Measurements from ENCODE around the gene TMEM258. TPM values are rescaled to one million over a fixed set of nuclear protein-coding genes. Genes with fewer than 3 reads are reported as not detected.
A peak's percentile ranks its signal among the peaks of the same experiment; 100 is the strongest.

TMEM258 gene
- total and polyA plus RNA-seq, 10 of the 15 experiments (the other 5 are each of a cell fraction or from before 2014, with no cell fraction given) = 160 to 840 (median 326) TPM

DNA sequence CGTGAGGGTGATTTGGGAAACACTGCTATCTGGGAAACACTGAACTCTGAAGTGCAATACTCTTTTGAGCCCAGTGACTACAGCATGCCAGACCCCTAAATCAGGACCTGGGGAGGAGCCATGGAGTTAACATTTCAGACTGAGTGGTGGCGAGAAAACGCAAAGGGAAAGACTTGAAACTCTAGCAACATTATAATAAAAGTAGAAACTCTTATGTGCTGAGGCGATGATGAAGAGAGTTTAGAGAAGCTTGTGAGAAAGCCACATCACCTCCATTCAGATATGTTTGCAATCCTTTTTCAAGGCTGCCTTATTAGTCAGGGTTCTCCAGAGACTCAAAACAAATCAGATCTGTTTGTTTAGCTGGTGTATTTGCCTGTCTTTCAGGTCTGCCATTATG, 2.2 kb upstream of the TMEM258 start:
- ATAC-seq (no peak), FAIRE-seq (no peak), DNase-seq (ENCODE audit: low read depth, low spot score) (no peak)
- Histone ChIP-seq H3K79me2 (ENCODE audit: control insufficient read depth, insufficient read depth, low read length) (peaks cover 87% of the 10 kb centered on the region), H3K4me3 (no peak overlapping the region; the same call in 1 of the 2 replicates), H3K9ac (ENCODE audit: control insufficient read depth, insufficient read depth, low read length) (no peak overlapping the region), H3K4me2 (ENCODE audit: control insufficient read depth, insufficient read depth) (peak overlapping the region; percentile 0; the same call in 1 of the 2 replicates), H3K4me1 (ENCODE audit: control insufficient read depth, insufficient read depth, low read length) (no peaks in the 10 kb centered on the region; the same call in 1 of the 2 replicates), H3K36me3 (ENCODE audit: control insufficient read depth in 2 of 2, insufficient read depth in 2 of 2, low read length in 1 of 2) (peaks cover 12 to 13% of the 10 kb centered on the region in 2 experiments; a peak in 3 of 4 replicates), H3K27ac (ENCODE audit: control insufficient read depth, insufficient read depth) (no peak overlapping the region), H2AFZ (ENCODE audit: control insufficient read depth, low read depth, low read length) (no peak overlapping the region), H3K9me3 (replicated peaks; ENCODE audit: control insufficient read depth, insufficient read depth, low read length) (no peaks in the 10 kb centered on the region), H4K20me1 (ENCODE audit: control insufficient read depth, insufficient read depth) (no peaks in the 10 kb centered on the region), H3K27me3 (replicated peaks in 1 of 2; ENCODE audit: control insufficient read depth in 2 of 2, insufficient read depth in 2 of 2, low read length in 1 of 2) (no peaks in the 10 kb centered on the region)
- in situ Hi-C loops (cut with MboI) (no loop called here), intact Hi-C loops (cut with micrococcal nuclease; ENCODE audit: unreplicated experiment) (no loop called here)
- ChIA-PET SMC1A (ENCODE audit: uncharacterized antibody, unreplicated experiment) (interaction anchor here (1.2 to 5.6 kb wide), 5 partner anchors 34 to 287 kb away, joined by 4 to 86 read pairs (median 22); partner anchors contain the start of genes BEST1 and FADS2), POLR2A (no interaction called here), CTCF (interaction anchor here (1.0 to 12.7 kb wide), 8 partner anchors 12 to 313 kb away, joined by 3 to 188 read pairs (median 44); partner anchors contain the start of gene BEST1), RAD21 (ENCODE audit: unreplicated experiment) (interaction anchor here (1.5 to 6.2 kb wide), 2 partner anchors 153 to 287 kb away, joined by 5 to 96 read pairs; partner anchors contain the start of gene BEST1)
- BruUV-seq (replicated peaks) = no TSS peak
- 90% methylated on average over 4 of the region's 4 CpGs for WGBS (ENCODE audit: insufficient coverage, insufficient replicate concordance, low lambda C conversion rate, missing lambda C conversion rate)
- TF ChIP-seq RAD21 (IDR thresholded peaks at IDR 0.05; ENCODE audit: insufficient read depth, low read depth, low read length) (no peak), ETV6 (conservative IDR thresholded peaks at IDR 0.05 in 1 of 2, IDR thresholded peaks at IDR 0.05 in 1 of 2; ENCODE audit: borderline replicate concordance in 1 of 2, low read depth in 1 of 2) (no peak), NR2C2 (IDR thresholded peaks at IDR 0.05; ENCODE audit: borderline replicate concordance, control insufficient read depth, insufficient read length, low read depth) (no peak)

DNA sequence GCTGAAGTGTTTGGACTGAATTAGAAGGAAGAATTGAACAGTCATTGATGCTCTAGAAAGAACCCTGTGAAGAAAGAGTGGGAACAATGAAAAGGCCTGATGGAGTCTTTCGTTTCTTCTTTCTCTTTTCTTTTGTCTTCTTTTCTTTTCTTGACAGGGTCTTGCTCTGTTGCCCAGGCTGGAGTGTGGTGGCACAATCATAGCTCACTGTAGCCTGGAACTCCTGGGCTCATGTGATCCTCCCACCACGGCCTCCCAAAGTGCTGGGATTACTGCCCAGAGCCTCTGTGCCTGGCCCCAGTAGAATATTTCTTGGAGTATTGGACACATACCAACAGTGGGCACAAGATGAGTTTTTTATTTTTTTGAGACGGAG, 1.4 kb upstream of the TMEM258 start:
- H3K79me2 ChIP-seq (ENCODE audit: control insufficient read depth, insufficient read depth, low read length) = peaks cover 83% of the 10 kb centered on the region
- peak overlapping the region; percentile 100 for H3K27ac ChIP-seq (ENCODE audit: control insufficient read depth, insufficient read depth)
- SMC1A ChIA-PET (ENCODE audit: uncharacterized antibody, unreplicated experiment) = interaction anchor here (1.2 to 8.3 kb wide), 6 partner anchors 37 to 288 kb away, joined by 3 to 91 read pairs (median 6); no protein-coding TSS in a partner anchor
- no peaks in the 10 kb centered on the region for H3K27me3 ChIP-seq (replicated peaks in 1 of 2; ENCODE audit: control insufficient read depth in 2 of 2, insufficient read depth in 2 of 2, low read length in 1 of 2)
- POLR2A ChIA-PET = interaction anchor here (1.2 to 6.7 kb wide), 5 partner anchors 22 to 41 kb away, joined by 5 to 60 read pairs (median 9); partner anchors contain the start of genes FADS1 and MYRF
- DNase-seq (ENCODE audit: low read depth, low spot score) (no peak), FAIRE-seq (peak; percentile 23), ATAC-seq (no peak)
- 36% methylated on average over 3 of the region's 3 CpGs for whole genome bisulfite sequencing (ENCODE audit: insufficient coverage, insufficient replicate concordance, low lambda C conversion rate, missing lambda C conversion rate)
- H3K4me1 ChIP-seq (ENCODE audit: control insufficient read depth, insufficient read depth, low read length) = no peaks in the 10 kb centered on the region; the same call in 1 of the 2 replicates
- intact Hi-C loops (cut with micrococcal nuclease; ENCODE audit: unreplicated experiment) = loop anchor here (2.0 kb wide), 1 partner anchor 41 kb away; no protein-coding TSS in a partner anchor
- CTCF ChIA-PET = interaction anchor here (0.6 to 12.7 kb wide), 9 partner anchors 16 to 1186 kb away, joined by 3 to 200 read pairs (median 6); partner anchors contain the start of gene BEST1
- peak overlapping the region; percentile 66 for H3K4me2 ChIP-seq (ENCODE audit: control insufficient read depth, insufficient read depth)
- peak overlapping the region; percentile 98 for H3K4me3 ChIP-seq
- in situ Hi-C loops (cut with MboI) = no loop called here
- peak overlapping the region; percentile 100 for H3K9ac ChIP-seq (ENCODE audit: control insufficient read depth, insufficient read depth, low read length)
- RAD21 ChIA-PET (ENCODE audit: unreplicated experiment) = interaction anchor here (1.1 to 6.2 kb wide), 5 partner anchors 21 to 154 kb away, joined by 3 to 96 read pairs (median 4); partner anchors contain the start of gene BEST1
- no peaks in the 10 kb centered on the region for H4K20me1 ChIP-seq (ENCODE audit: control insufficient read depth, insufficient read depth)
- H3K9me3 ChIP-seq (replicated peaks; ENCODE audit: control insufficient read depth, insufficient read depth, low read length) = no peaks in the 10 kb centered on the region
- H2AFZ ChIP-seq (ENCODE audit: control insufficient read depth, low read depth, low read length) = no peak overlapping the region
- BruUV-seq (replicated peaks) = no TSS peak
- peaks cover 15 to 17% of the 10 kb centered on the region in 2 experiments; a peak in 3 of 4 replicates for H3K36me3 ChIP-seq (ENCODE audit: control insufficient read depth in 2 of 2, insufficient read depth in 2 of 2, low read length in 1 of 2)
- TF ChIP-seq MXI1 (IDR thresholded peaks at IDR 0.05; ENCODE audit: low read depth, low read length) (no peak), RB1 (IDR thresholded peaks at IDR 0.05; ENCODE audit: borderline replicate concordance) (no peak), CHD4 (IDR thresholded peaks at IDR 0.05) (no peak), NFYB (IDR thresholded peaks at IDR 0.05; ENCODE audit: insufficient read depth, low read depth, low read length) (no peak), BMI1 (IDR thresholded peaks at IDR 0.05; ENCODE audit: borderline replicate concordance) (no peak), SMAD5 (IDR thresholded peaks at IDR 0.05; ENCODE audit: low read depth) (no peak), CEBPB (IDR thresholded peaks at IDR 0.05; ENCODE audit: borderline replicate concordance in 1 of 2, low read depth in 2 of 2, low read length in 2 of 2) (no peak), PAX8 (IDR thresholded peaks at IDR 0.05) (no peak), NFIC (IDR thresholded peaks at IDR 0.05; ENCODE audit: low read depth, low read length) (no peak)
- TF ChIP-seq, protein P1, sequence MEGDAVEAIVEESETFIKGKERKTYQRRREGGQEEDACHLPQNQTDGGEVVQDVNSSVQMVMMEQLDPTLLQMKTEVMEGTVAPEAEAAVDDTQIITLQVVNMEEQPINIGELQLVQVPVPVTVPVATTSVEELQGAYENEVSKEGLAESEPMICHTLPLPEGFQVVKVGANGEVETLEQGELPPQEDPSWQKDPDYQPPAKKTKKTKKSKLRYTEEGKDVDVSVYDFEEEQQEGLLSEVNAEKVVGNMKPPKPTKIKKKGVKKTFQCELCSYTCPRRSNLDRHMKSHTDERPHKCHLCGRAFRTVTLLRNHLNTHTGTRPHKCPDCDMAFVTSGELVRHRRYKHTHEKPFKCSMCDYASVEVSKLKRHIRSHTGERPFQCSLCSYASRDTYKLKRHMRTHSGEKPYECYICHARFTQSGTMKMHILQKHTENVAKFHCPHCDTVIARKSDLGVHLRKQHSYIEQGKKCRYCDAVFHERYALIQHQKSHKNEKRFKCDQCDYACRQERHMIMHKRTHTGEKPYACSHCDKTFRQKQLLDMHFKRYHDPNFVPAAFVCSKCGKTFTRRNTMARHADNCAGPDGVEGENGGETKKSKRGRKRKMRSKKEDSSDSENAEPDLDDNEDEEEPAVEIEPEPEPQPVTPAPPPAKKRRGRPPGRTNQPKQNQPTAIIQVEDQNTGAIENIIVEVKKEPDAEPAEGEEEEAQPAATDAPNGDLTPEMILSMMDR (IDR thresholded peaks at IDR 0.05 in 2 of 3, conservative IDR thresholded peaks at IDR 0.05 in 1 of 3; ENCODE audit: control insufficient read depth in 2 of 3, extremely low read depth in 1 of 3, insufficient read depth in 1 of 3, low read depth in 3 of 3, low read length in 3 of 3) = no peak
- TF ChIP-seq, protein P2, sequence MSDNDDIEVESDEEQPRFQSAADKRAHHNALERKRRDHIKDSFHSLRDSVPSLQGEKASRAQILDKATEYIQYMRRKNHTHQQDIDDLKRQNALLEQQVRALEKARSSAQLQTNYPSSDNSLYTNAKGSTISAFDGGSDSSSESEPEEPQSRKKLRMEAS (IDR thresholded peaks at IDR 0.05; ENCODE audit: low read depth, low read length) = no peak

Data from GM12878 (cell line).